ENCODE data around the gene MRPS6.

Gene MRPS6

GRCh38 chr21:34100337-34100736 lies 27.0 kb downstream of the MRPS6 start:
- DNase-seq (ENCODE audit: low read depth, low spot score), result no peak

- DNase-seq (ENCODE audit: low read depth, low spot score), result no peak
These were observed 27.4 kb downstream of the MRPS6 start for GRCh38 chr21:34100790-34101189.

- no peak for DNase-seq (ENCODE audit: low read depth, low spot score)
These were observed 32.7 kb downstream of the MRPS6 start for GRCh38 chr21:34105947-34106541.

- no peak for DNase-seq (ENCODE audit: low read depth, low spot score)
These were observed 34.2 kb downstream of the MRPS6 start for GRCh38 chr21:34107606-34108005.

- no peak for DNase-seq (ENCODE audit: low read depth, low spot score)
These were observed 35.7 kb downstream of the MRPS6 start for GRCh38 chr21:34109075-34109474.

- no peak for DNase-seq (ENCODE audit: low read depth, low spot score)
These were observed 37.3 kb downstream of the MRPS6 start for GRCh38 chr21:34110594-34111202.

GRCh38 chr21:34112316-34113033 lies 39.1 kb downstream of the MRPS6 start:
- no peak for DNase-seq (ENCODE audit: low read depth, low spot score)

- DNase-seq (ENCODE audit: low read depth, low spot score), result no peak
These were observed 40.5 kb downstream of the MRPS6 start for GRCh38 chr21:34113842-34114241.

- DNase-seq (ENCODE audit: low read depth, low spot score), result no peak
These were observed 41.8 kb downstream of the MRPS6 start for GRCh38 chr21:34115160-34115559.

GRCh38 chr21:34116569-34116968 lies 43.2 kb downstream of the MRPS6 start:
- DNase-seq (ENCODE audit: low read depth, low spot score), result no peak

- no peak for DNase-seq (ENCODE audit: low read depth, low spot score)
These were observed 47.5 kb downstream of the MRPS6 start for GRCh38 chr21:34120867-34121266.

- DNase-seq (ENCODE audit: low read depth, low spot score), result no peak
These were observed 48.7 kb downstream of the MRPS6 start for GRCh38 chr21:34122047-34122446.

GRCh38 chr21:34123609-34124008 lies 50.2 kb downstream of the MRPS6 start:
- no peak for DNase-seq (ENCODE audit: low read depth, low spot score)

- DNase-seq (ENCODE audit: low read depth, low spot score), result no peak
These were observed 52.9 kb downstream of the MRPS6 start for GRCh38 chr21:34126269-34126668.

- DNase-seq (ENCODE audit: low read depth, low spot score), result no peak
These were observed 53.3 kb downstream of the MRPS6 start for GRCh38 chr21:34126691-34127090.

GRCh38 chr21:34128124-34128523 lies 54.7 kb downstream of the MRPS6 start:
- DNase-seq (ENCODE audit: low read depth, low spot score), result no peak

GRCh38 chr21:34128674-34129038 lies 55.3 kb downstream of the MRPS6 start:
- DNase-seq (ENCODE audit: low read depth, low spot score), result no peak

GRCh38 chr21:34129039-34129891 lies 55.9 kb downstream of the MRPS6 start:
- DNase-seq (ENCODE audit: low read depth, low spot score), result peak; percentile 22

GRCh38 chr21:34129901-34130715 lies 56.7 kb downstream of the MRPS6 start:
- no peak for DNase-seq (ENCODE audit: low read depth, low spot score)

- no peak for DNase-seq (ENCODE audit: low read depth, low spot score)
These were observed 57.3 kb downstream of the MRPS6 start for GRCh38 chr21:34130716-34130985.

GRCh38 chr21:34131586-34131985 lies 58.2 kb downstream of the MRPS6 start:
- no peak for DNase-seq (ENCODE audit: low read depth, low spot score)

- DNase-seq (ENCODE audit: low read depth, low spot score), result no peak
These were observed 58.8 kb downstream of the MRPS6 start for GRCh38 chr21:34132202-34132601.

Data from activated CD4-positive, CD25-positive, alpha-beta regulatory T cell treated with anti-CD3 and anti-CD28 coated beads, Interleukin-2, amount 50 U/mL, for 16 hours (primary cell).